ENCODE data around the gene PGLYRP4. TPM values are rescaled to one million over a fixed set of nuclear protein-coding genes. Genes with fewer than 3 reads are reported as not detected.
"Not testable (repeated sequence)": the region's sequence is repeated elsewhere in the genome, so short reads cannot be mapped to it uniquely, and the experiment has no call there.

PGLYRP4 gene
- polyA plus RNA-seq, 3 donors, result not detected

- H3K27ac ChIP-seq (ENCODE audit: low read depth in 1 of 2, low read length in 2 of 2); H3K4me1 Mint-ChIP-seq; intact Hi-C loops (cut with micrococcal nuclease); H3K27me3 ChIP-seq (ENCODE audit: control insufficient read depth in 2 of 2, insufficient read depth in 2 of 2, low read length in 2 of 2); H3K27ac Mint-ChIP-seq; H3K9me3 ChIP-seq (replicated peaks in 1 of 2; ENCODE audit: control insufficient read depth in 1 of 2, insufficient read depth in 1 of 2, low read length in 2 of 2); H3K36me3 Mint-ChIP-seq; H4K20me1 ChIP-seq (ENCODE audit: insufficient read depth, low read length); H3K4me2 ChIP-seq (replicated peaks; ENCODE audit: extremely low read depth, low read length, poor library complexity, severe bottlenecking); H3K79me2 ChIP-seq (ENCODE audit: insufficient read depth, low read length); H3K4me3 ChIP-seq (replicated peaks in 1 of 3; ENCODE audit: low read depth in 2 of 3, low read length in 3 of 3); H3K9me3 Mint-ChIP-seq; H3K4me1 ChIP-seq (ENCODE audit: control insufficient read depth in 1 of 2, insufficient read depth in 2 of 2, low read length in 2 of 2); H3K9ac ChIP-seq (ENCODE audit: insufficient read depth, low read length, poor library complexity, severe bottlenecking); H2AFZ ChIP-seq (ENCODE audit: insufficient read depth, low read depth, low read length, poor library complexity, severe bottlenecking); H3K27me3 Mint-ChIP-seq (ENCODE audit: low read depth in 3 of 3); H3K36me3 ChIP-seq (replicated peaks in 1 of 2; ENCODE audit: control insufficient read depth in 1 of 2, insufficient read depth in 2 of 2, low read length in 2 of 2); H3K4me3 Mint-ChIP-seq; DNase-seq: not testable (repeated sequence)
These were observed 34.3 kb downstream of the PGLYRP4 start for GRCh38 chr1:153314388-153314787.

- no peaks in the 10 kb centered on the region for H3K27me3 ChIP-seq (ENCODE audit: control insufficient read depth in 2 of 2, insufficient read depth in 2 of 2, low read length in 2 of 2)
- H3K4me3 ChIP-seq (replicated peaks in 1 of 3; ENCODE audit: low read depth in 2 of 3, low read length in 3 of 3), result no peak overlapping the region
- intact Hi-C loops (cut with micrococcal nuclease), result no loop called here
- H3K27me3 Mint-ChIP-seq (ENCODE audit: low read depth in 3 of 3), result peaks cover 1 to 5% (median 4%) of the 10 kb centered on the region in 3 donors
- no peaks in the 10 kb centered on the region for H3K4me1 ChIP-seq (ENCODE audit: control insufficient read depth in 1 of 2, insufficient read depth in 2 of 2, low read length in 2 of 2)
- H3K36me3 Mint-ChIP-seq, result no peaks in the 10 kb centered on the region
- no peaks in the 10 kb centered on the region for H3K36me3 ChIP-seq (replicated peaks in 1 of 2; ENCODE audit: control insufficient read depth in 1 of 2, insufficient read depth in 2 of 2, low read length in 2 of 2)
- no peak overlapping the region for H3K27ac ChIP-seq (ENCODE audit: low read depth in 1 of 2, low read length in 2 of 2)
- no peaks in the 10 kb centered on the region for H3K9me3 ChIP-seq (replicated peaks in 1 of 2; ENCODE audit: control insufficient read depth in 1 of 2, insufficient read depth in 1 of 2, low read length in 2 of 2)
- no peak for DNase-seq
- WGBS (ENCODE audit: insufficient coverage), result no CpG with 5 or more reads among the region's 2 CpGs
- H3K4me2 ChIP-seq (replicated peaks; ENCODE audit: extremely low read depth, low read length, poor library complexity, severe bottlenecking), result no peak overlapping the region
- no peaks in the 10 kb centered on the region for H3K4me1 Mint-ChIP-seq
- TF ChIP-seq CTCF (IDR thresholded peaks at IDR 0.05), result no peak
- no peaks in the 10 kb centered on the region for H4K20me1 ChIP-seq (ENCODE audit: insufficient read depth, low read length)
- no peak overlapping the region for H2AFZ ChIP-seq (ENCODE audit: insufficient read depth, low read depth, low read length, poor library complexity, severe bottlenecking)
- no peak overlapping the region for H3K4me3 Mint-ChIP-seq
- H3K9me3 Mint-ChIP-seq, result peaks cover 0 to 6% (median 3%) of the 10 kb centered on the region in 7 donors
- no peaks in the 10 kb centered on the region for H3K79me2 ChIP-seq (ENCODE audit: insufficient read depth, low read length)
- no peak overlapping the region for H3K9ac ChIP-seq (ENCODE audit: insufficient read depth, low read length, poor library complexity, severe bottlenecking)
- H3K27ac Mint-ChIP-seq, result no peak overlapping the region
These were observed 35.4 kb downstream of the PGLYRP4 start for GRCh38 chr1:153313288-153313687.

Measured in CD14-positive monocyte (primary cell).